HEK293T (cell line): ENCODE measurements around the gene BTN3A1.

ENCODE experiments used
- CTCF ChIA-PET: fragments of 350-600 bp; formaldehyde crosslinking; extraction: SDS; loops from one replicate; lab custom pipeline; 2021; ENCODE audit warnings: antibody characterized with exemption, inconsistent platforms; lab: Yijun Ruan, JAX
- POLR2A ChIA-PET: fragments of 350-600 bp; formaldehyde crosslinking; extraction: SDS; loops from one replicate; lab custom pipeline; 2020; ENCODE audit warnings: antibody characterized with exemption, inconsistent platforms; lab: Yijun Ruan, JAX
- DNase-seq: peaks from one replicate; pipeline ENCODE4 v3.0.0; 2012; ENCODE audit warnings: mixed read lengths; ENCODE audit errors: extremely low spot score
- ARNT ChIP-seq: fragments of 450-650 bp; IDR thresholded peaks from 2 replicates; pipeline ENCODE4 v1.6.1; 2017; ENCODE audit warnings: mild to moderate bottlenecking
- BHLHE40 ChIP-seq: fragments of 450-650 bp; IDR thresholded peaks from 2 replicates; pipeline ENCODE4 v1.6.1; 2016; ENCODE audit warnings: mild to moderate bottlenecking, moderate library complexity, borderline replicate concordance
- CTBP1 ChIP-seq: fragments of 450-650 bp; IDR thresholded peaks from 2 replicates; pipeline ENCODE4 v1.6.1; 2016; ENCODE audit warnings: borderline replicate concordance
- ELF4 ChIP-seq: fragments of 450-650 bp; IDR thresholded peaks from 2 replicates; pipeline ENCODE4 v1.6.1; 2017; ENCODE audit warnings: antibody characterized with exemption
- FOXA1 ChIP-seq: fragments of 450-650 bp; IDR thresholded peaks from 2 replicates; pipeline ENCODE4 v1.6.1; 2016; ENCODE audit warnings: mild to moderate bottlenecking
- FOXK2 ChIP-seq: fragments of 450-650 bp; IDR thresholded peaks from 2 replicates; pipeline ENCODE4 v1.6.1; 2016; ENCODE audit warnings: mild to moderate bottlenecking
- FOXM1 ChIP-seq: fragments of 450-650 bp; IDR thresholded peaks from 2 replicates; pipeline ENCODE4 v1.6.1; 2017; ENCODE audit warnings: mild to moderate bottlenecking, borderline replicate concordance
- HDGF ChIP-seq: fragments of 450-650 bp; IDR thresholded peaks from 2 replicates; pipeline ENCODE4 v1.6.1; 2017; ENCODE audit warnings: antibody characterized with exemption, borderline replicate concordance
- L3MBTL2 ChIP-seq: fragments of 450-650 bp; conservative IDR thresholded peaks from 2 replicates; pipeline ENCODE4 v1.6.1; 2016; ENCODE audit warnings: mild to moderate bottlenecking
- LEF1 ChIP-seq: fragments of 450-650 bp; IDR thresholded peaks from 2 replicates; pipeline ENCODE4 v1.6.1; 2017; ENCODE audit warnings: mild to moderate bottlenecking, borderline replicate concordance
- NFRKB ChIP-seq: fragments of 450-650 bp; IDR thresholded peaks from 2 replicates; pipeline ENCODE4 v1.6.1; 2016; ENCODE audit warnings: mild to moderate bottlenecking, moderate library complexity
- SP1 ChIP-seq: fragments of 450-650 bp; IDR thresholded peaks from 2 replicates; pipeline ENCODE4 v1.6.1; 2017
- SUZ12 ChIP-seq: fragments of 450-650 bp; IDR thresholded peaks from 2 replicates; pipeline ENCODE4 v1.6.1; 2016; ENCODE audit warnings: mild to moderate bottlenecking
- TARDBP ChIP-seq: fragments of 450-650 bp; IDR thresholded peaks from 2 replicates; pipeline ENCODE4 v1.6.1; 2016
- ZNF384 ChIP-seq: fragments of 450-650 bp; IDR thresholded peaks from 2 replicates; pipeline ENCODE4 v1.6.1; 2016
- TF ChIP-seq, protein P1 (sequence below): fragments of 450-650 bp; IDR thresholded peaks from 2 replicates; pipeline ENCODE4 v1.6.1; 2016

BTN3A1 gene

DNA sequence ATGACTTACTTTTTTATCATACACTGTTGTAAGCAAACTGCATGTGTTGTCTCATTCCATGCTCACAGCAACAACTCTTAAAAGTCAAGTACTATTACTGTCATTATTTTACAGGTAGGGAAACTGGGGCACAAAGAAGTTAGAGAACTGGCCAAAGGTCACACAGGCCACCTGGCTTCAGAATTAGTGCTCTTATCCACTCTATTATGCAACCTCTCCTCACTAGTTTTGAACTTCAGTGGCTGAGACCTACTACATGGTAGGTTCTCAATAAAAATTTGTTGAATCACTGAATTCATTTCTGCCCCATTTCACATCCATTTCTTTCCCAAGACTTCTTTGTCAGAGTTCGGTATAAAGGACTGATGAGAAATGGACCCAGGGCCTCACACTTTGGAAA lies 35.9 kb downstream of the BTN3A1 start:
- ChIA-PET POLR2A (no interaction called here), CTCF (no interaction called here)
- DNase-seq = no peak
- TF ChIP-seq FOXK2 = no peak
- no peak for TF ChIP-seq ZNF384
- TF ChIP-seq SP1 = no peak
- TF ChIP-seq ARNT = no peak
- no peak for TF ChIP-seq SUZ12
- no peak for TF ChIP-seq BHLHE40
- TF ChIP-seq ELF4 = no peak
- no peak for TF ChIP-seq NFRKB
- TF ChIP-seq FOXA1 = no peak
- no peak for TF ChIP-seq TARDBP
- TF ChIP-seq FOXM1 = no peak
- TF ChIP-seq, protein P1, sequence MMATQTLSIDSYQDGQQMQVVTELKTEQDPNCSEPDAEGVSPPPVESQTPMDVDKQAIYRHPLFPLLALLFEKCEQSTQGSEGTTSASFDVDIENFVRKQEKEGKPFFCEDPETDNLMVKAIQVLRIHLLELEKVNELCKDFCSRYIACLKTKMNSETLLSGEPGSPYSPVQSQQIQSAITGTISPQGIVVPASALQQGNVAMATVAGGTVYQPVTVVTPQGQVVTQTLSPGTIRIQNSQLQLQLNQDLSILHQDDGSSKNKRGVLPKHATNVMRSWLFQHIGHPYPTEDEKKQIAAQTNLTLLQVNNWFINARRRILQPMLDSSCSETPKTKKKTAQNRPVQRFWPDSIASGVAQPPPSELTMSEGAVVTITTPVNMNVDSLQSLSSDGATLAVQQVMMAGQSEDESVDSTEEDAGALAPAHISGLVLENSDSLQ = no peak
- no peak for TF ChIP-seq LEF1
- no peak for TF ChIP-seq L3MBTL2
- TF ChIP-seq HDGF = no peak

DNA sequence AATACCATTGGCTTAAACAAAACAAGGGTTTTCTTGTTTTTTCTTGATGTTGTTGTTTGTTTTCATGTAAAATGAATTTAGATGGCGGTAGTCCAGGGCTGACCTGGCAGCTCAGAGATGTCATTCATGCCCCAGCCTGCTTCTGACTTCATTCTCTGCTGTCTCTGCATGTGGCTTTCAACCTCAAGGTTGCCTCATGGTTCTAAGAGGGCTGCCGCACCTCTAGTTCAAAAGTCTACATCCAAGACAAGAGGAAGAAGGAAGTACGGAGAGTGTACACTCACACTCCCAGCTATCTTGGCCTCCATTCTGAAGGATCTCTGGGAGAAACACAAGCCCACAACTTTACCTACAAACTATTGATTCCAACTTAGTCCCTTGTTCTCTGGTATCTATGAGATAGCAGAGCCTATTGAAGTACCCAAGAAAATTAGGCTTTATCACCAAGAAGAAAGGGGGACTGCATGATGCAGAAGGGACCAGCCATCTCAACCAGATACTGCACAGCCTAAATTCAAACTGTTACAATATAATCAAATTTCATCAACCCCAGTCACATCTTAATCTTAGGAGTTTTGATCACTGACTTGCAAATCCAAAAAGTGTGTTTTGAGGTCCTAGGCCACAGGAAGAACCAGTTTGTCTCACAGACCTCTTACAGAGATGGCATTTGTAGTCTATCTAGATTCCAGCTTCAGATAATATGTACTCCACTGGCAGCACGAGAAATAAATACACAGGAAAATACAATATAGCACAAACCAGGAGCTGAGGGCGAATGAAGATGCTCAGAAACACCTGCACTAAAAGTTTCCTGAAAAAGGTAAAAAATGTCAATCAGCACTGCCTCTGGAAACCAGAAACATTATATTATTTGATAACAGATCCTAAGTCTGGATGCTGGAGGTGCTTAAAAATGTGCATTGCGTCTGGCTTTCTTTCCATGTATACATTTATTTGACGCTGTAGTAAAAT lies 37.4 kb downstream of the BTN3A1 start:
- DNase-seq = no peak
- no peak for TF ChIP-seq TARDBP
- no peak for TF ChIP-seq HDGF
- no peak for TF ChIP-seq ARNT
- no peak for TF ChIP-seq LEF1
- TF ChIP-seq L3MBTL2 = no peak
- no peak for TF ChIP-seq ELF4
- no peak for TF ChIP-seq ZNF384
- no peak for TF ChIP-seq FOXM1
- TF ChIP-seq CTBP1 = no peak
- TF ChIP-seq, protein P1 = no peak
- no peak for TF ChIP-seq BHLHE40
- TF ChIP-seq SP1 = no peak
- TF ChIP-seq FOXA1 = no peak
- no peak for TF ChIP-seq NFRKB
- ChIA-PET CTCF (interaction anchor here (0.6 kb wide), 1 partner anchor 95 kb away, joined by 3 read pairs; no protein-coding TSS in a partner anchor), POLR2A (no interaction called here)

DNA sequence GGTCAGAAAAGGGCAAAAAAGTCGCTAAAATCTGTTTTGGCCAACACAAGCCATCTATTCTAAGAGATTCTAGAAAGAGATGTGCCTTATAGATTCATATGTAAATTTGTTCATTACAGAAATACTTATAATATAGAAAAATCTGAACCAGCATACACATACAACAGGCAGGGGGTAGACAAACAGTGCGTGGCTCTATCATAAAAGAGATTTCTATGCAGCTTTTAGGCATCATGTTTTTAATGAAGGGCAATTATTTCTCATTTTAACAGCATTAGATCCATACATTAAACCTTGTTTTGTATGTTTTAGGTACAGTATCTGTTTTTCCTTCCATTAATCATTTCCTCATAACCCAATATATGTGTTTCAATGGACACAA lies 38.9 kb downstream of the BTN3A1 start:
- no peak for TF ChIP-seq SUZ12
- TF ChIP-seq FOXA1 = no peak
- no peak for TF ChIP-seq FOXM1
- no peak for TF ChIP-seq SP1
- TF ChIP-seq NFRKB = no peak
- no peak for TF ChIP-seq CTBP1
- TF ChIP-seq ARNT = no peak
- TF ChIP-seq ELF4 = no peak
- TF ChIP-seq ZNF384 = no peak
- DNase-seq = no peak
- CTCF ChIA-PET = no interaction called here
- POLR2A ChIA-PET = no interaction called here

DNA sequence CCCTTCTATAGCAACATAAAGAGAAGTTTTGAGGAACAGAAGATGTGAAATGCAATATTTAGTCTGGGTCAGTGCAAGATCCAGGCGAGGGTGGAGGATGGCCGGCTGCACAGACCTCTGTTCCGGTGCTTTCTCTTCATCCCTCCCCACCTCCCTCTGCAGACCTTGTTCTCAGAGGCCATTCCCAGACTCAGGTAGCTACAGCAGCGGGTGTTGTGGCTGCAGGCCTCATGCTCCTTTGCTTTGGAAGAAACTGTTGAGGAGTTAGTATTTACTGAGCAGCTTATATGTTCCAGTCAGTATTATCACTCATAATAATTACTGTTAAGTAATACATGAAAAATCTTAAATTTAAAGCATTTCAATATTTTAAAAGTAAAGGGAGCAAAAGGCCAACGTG lies 39.9 kb downstream of the BTN3A1 start:
- TF ChIP-seq SUZ12 = no peak
- no peak for TF ChIP-seq BHLHE40
- TF ChIP-seq SP1 = no peak
- TF ChIP-seq ZNF384 = no peak
- TF ChIP-seq, protein P1 = no peak
- TF ChIP-seq ELF4 = no peak
- ChIA-PET POLR2A (no interaction called here), CTCF (no interaction called here)
- no peak for DNase-seq

DNA sequence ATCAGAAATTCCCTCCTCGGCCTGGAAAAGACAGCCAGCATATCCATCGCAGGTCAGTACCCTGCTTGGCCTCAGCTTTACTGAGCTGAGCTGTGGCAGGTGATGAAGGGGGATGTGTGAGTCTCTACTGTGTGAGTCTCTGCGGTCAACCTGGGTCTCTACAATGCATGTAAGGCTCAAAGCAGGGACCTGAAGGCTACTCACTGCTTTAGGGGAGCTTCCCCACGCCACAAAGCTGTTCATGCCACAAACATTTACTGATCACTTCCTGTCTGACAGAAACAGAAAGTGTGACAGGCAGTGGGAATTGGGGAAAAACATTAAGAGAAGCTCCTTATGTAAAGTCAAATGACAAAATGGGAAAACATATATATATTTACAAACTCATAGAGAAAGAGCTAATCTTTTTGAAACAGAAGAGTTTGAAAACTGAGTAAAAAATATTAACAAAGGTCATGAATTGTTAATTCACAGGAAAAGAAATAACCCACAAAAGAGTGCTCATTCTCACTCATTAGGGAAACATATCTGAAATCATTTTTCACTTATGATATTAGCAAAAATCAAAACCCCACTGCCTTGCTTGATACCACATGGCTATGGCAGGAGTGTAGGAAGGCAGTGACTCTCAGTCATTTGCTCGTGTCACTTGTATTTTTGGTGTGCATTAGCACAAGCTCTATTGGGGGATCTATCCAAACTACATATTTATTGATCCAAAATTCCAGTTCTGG lies 44.0 kb downstream of the BTN3A1 start:
- DNase-seq = no peak
- POLR2A ChIA-PET = no interaction called here
- CTCF ChIA-PET = no interaction called here

More for the DNA sequence above, 44.0 kb downstream of the BTN3A1 start:
- TF ChIP-seq LEF1 (no peak), SUZ12 (no peak), L3MBTL2 (no peak), BHLHE40 (no peak), ZNF384 (no peak), FOXK2 (no peak), NFRKB (no peak), HDGF (no peak)
- TF ChIP-seq, protein P1 = no peak
